ENCODE results near the gene TEX53. TPM values are rescaled to one million over a fixed set of nuclear protein-coding genes. Genes with fewer than 3 reads are reported as not detected.

The TEX53 gene
- total and polyA plus RNA-seq, 10 of the 15 experiments (the other 5 are each of a cell fraction or from before 2014, with no cell fraction given) = not detected

DNA sequence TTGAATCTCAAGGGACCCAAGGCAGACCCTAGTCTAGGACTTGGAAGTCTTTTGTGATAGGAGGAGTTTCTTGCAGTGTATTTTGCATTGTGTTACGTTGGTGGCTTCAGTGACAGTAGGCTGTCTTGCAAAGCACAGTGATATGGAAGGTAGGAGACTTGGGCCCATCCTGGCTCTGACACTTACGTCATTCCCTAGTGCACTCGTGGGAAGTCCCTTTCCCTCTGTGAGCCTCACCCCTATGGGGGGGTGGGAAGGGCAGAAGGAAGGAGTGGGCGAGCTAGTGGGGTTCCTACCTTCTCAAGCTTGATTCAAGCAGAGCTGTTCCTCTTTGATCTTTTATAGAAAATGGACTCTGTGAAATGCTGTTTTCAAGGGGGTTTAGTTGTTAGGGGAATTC lies 9.2 kb upstream of the TEX53 start (continued):
- no peak for TF ChIP-seq PRDM15 (CRISPR knock-in tag; IDR thresholded peaks at IDR 0.05)
- TF ChIP-seq, protein P1, sequence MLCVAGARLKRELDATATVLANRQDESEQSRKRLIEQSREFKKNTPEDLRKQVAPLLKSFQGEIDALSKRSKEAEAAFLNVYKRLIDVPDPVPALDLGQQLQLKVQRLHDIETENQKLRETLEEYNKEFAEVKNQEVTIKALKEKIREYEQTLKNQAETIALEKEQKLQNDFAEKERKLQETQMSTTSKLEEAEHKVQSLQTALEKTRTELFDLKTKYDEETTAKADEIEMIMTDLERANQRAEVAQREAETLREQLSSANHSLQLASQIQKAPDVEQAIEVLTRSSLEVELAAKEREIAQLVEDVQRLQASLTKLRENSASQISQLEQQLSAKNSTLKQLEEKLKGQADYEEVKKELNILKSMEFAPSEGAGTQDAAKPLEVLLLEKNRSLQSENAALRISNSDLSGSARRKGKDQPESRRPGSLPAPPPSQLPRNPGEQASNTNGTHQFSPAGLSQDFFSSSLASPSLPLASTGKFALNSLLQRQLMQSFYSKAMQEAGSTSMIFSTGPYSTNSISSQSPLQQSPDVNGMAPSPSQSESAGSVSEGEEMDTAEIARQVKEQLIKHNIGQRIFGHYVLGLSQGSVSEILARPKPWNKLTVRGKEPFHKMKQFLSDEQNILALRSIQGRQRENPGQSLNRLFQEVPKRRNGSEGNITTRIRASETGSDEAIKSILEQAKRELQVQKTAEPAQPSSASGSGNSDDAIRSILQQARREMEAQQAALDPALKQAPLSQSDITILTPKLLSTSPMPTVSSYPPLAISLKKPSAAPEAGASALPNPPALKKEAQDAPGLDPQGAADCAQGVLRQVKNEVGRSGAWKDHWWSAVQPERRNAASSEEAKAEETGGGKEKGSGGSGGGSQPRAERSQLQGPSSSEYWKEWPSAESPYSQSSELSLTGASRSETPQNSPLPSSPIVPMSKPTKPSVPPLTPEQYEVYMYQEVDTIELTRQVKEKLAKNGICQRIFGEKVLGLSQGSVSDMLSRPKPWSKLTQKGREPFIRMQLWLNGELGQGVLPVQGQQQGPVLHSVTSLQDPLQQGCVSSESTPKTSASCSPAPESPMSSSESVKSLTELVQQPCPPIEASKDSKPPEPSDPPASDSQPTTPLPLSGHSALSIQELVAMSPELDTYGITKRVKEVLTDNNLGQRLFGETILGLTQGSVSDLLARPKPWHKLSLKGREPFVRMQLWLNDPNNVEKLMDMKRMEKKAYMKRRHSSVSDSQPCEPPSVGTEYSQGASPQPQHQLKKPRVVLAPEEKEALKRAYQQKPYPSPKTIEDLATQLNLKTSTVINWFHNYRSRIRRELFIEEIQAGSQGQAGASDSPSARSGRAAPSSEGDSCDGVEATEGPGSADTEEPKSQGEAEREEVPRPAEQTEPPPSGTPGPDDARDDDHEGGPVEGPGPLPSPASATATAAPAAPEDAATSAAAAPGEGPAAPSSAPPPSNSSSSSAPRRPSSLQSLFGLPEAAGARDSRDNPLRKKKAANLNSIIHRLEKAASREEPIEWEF (IDR thresholded peaks at IDR 0.05; ENCODE audit: insufficient replicate concordance, low read depth, low read length) = no peak
- no peak for TF ChIP-seq USF2 (IDR thresholded peaks at IDR 0.05; ENCODE audit: borderline replicate concordance, low read depth, low read length)
- TF ChIP-seq, protein P2, sequence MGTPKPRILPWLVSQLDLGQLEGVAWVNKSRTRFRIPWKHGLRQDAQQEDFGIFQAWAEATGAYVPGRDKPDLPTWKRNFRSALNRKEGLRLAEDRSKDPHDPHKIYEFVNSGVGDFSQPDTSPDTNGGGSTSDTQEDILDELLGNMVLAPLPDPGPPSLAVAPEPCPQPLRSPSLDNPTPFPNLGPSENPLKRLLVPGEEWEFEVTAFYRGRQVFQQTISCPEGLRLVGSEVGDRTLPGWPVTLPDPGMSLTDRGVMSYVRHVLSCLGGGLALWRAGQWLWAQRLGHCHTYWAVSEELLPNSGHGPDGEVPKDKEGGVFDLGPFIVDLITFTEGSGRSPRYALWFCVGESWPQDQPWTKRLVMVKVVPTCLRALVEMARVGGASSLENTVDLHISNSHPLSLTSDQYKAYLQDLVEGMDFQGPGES (IDR thresholded peaks at IDR 0.05) = no peak
- peak; percentile 83 for TF ChIP-seq ATF7 (IDR thresholded peaks at IDR 0.05; ENCODE audit: low read depth)
- no peak for TF ChIP-seq NKRF (conservative IDR thresholded peaks at IDR 0.05)
- TF ChIP-seq SREBF2 (IDR thresholded peaks at IDR 0.05; ENCODE audit: low read length) = no peak
- TF ChIP-seq PAX5 (IDR thresholded peaks at IDR 0.05; ENCODE audit: borderline replicate concordance, low read depth, low read length) = no peak
- TF ChIP-seq TBL1XR1 (IDR thresholded peaks at IDR 0.05; ENCODE audit: low read depth, low read length) = no peak
- peak; percentile 70; the same call in 1 of the 2 replicates for TF ChIP-seq TCF7 (IDR thresholded peaks at IDR 0.05; ENCODE audit: borderline replicate concordance)
- no peak for TF ChIP-seq SIN3A (IDR thresholded peaks at IDR 0.05; ENCODE audit: low read depth, low read length)
- 0 out of 2 replicates have a peak, but pooled peaks have one; percentile 36 for TF ChIP-seq DPF2 (IDR thresholded peaks at IDR 0.05)
- TF ChIP-seq ZNF24 (IDR thresholded peaks at IDR 0.05) = no peak
- TF ChIP-seq SMARCA5 (IDR thresholded peaks at IDR 0.05) = no peak
- TF ChIP-seq, protein P3, sequence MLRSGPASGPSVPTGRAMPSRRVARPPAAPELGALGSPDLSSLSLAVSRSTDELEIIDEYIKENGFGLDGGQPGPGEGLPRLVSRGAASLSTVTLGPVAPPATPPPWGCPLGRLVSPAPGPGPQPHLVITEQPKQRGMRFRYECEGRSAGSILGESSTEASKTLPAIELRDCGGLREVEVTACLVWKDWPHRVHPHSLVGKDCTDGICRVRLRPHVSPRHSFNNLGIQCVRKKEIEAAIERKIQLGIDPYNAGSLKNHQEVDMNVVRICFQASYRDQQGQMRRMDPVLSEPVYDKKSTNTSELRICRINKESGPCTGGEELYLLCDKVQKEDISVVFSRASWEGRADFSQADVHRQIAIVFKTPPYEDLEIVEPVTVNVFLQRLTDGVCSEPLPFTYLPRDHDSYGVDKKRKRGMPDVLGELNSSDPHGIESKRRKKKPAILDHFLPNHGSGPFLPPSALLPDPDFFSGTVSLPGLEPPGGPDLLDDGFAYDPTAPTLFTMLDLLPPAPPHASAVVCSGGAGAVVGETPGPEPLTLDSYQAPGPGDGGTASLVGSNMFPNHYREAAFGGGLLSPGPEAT (IDR thresholded peaks at IDR 0.05; ENCODE audit: low read depth) = no peak
- no peak for TF ChIP-seq SIX5 (IDR thresholded peaks at IDR 0.05; ENCODE audit: low read depth, low read length, severe bottlenecking)

Data from GM12878 (cell line).